SK-N-SH (cell line): ENCODE data around the gene AQP3. TPM values are rescaled to one million over a fixed set of nuclear protein-coding genes. Genes with fewer than 3 reads are reported as not detected.
"Not testable (repeated sequence)": the region's sequence is repeated elsewhere in the genome, so short reads cannot be mapped to it uniquely, and the experiment has no call there.

Source experiments
- CTCF ChIA-PET: fragments of 300-600, 350-600 bp; formaldehyde crosslinking; extraction: SDS; loops from one replicate; lab custom pipeline; 2021; lab: Yijun Ruan, JAX
- POLR2A ChIA-PET: fragments of 350-600 bp; sonication (Branson Sonifier 250); formaldehyde crosslinking; extraction: SDS; loops from one replicate; lab custom pipeline; 2020; ENCODE audit warnings: antibody characterized with exemption, inconsistent platforms; lab: Yijun Ruan, JAX
- DNase-seq: peaks from one replicate; pipeline ENCODE4 v3.0.0; 2012
- H2AFZ ChIP-seq: fragments of 200-600 bp; sonication (generic); 2 replicates; pipeline ENCODE4 v1.8.1; 2016; ENCODE audit warnings: antibody characterized with exemption, mild to moderate bottlenecking, low read depth
- H3F3A ChIP-seq: fragments of 200-600 bp; sonication (generic); replicated peaks from 2 replicates; pipeline ENCODE3; 2016; ENCODE audit warnings: antibody characterized with exemption, mild to moderate bottlenecking; ENCODE audit not compliant: insufficient read depth
- H3K27ac ChIP-seq, 2 experiments: fragments of 200-500 bp in 1 of 2; fragments of 200-600 bp in 1 of 2; sonication (Bioruptor generic) in 1 of 2; sonication (generic), shearing (Covaris generic) in 1 of 2; 2 replicates each; pipeline versions ENCODE4 v1.5.1 to v1.6.1; 2014 to 2016; ENCODE audit warnings: low read depth in 2 of 2, inconsistent platforms in 1 of 2, low read length in 1 of 2, mild to moderate bottlenecking in 1 of 2, mixed read lengths in 1 of 2
- H3K27me3 ChIP-seq: fragments of 200-600 bp; sonication (generic), shearing (Covaris generic); 2 replicates; pipeline ENCODE4 v1.6.1; 2016; ENCODE audit warnings: mixed run types; ENCODE audit not compliant: insufficient read depth
- H3K36me3 ChIP-seq, 2 experiments: fragments of 200-500 bp in 1 of 2; fragments of 200-600 bp in 1 of 2; sonication (Bioruptor generic) in 1 of 2; sonication (generic) in 1 of 2; replicated peaks in 1 of 2; 2 replicates each; pipeline versions ENCODE3 to v1.5.1; 2014 to 2016; ENCODE audit warnings: low read length in 1 of 2, mild to moderate bottlenecking in 1 of 2; ENCODE audit not compliant: insufficient read depth in 2 of 2, control insufficient read depth in 1 of 2
- H3K4me1 ChIP-seq, 2 experiments: fragments of 200-500 bp in 1 of 2; fragments of 200-600 bp in 1 of 2; sonication (Bioruptor generic) in 1 of 2; sonication (generic), shearing (Covaris generic) in 1 of 2; 2 replicates each; pipeline versions ENCODE4 v1.5.1 to v1.6.1; 2014 to 2016; ENCODE audit warnings: low read depth in 1 of 2, low read length in 1 of 2, mixed run types in 1 of 2; ENCODE audit not compliant: insufficient read depth in 2 of 2, control insufficient read depth in 1 of 2
- H3K4me2 ChIP-seq: fragments of 200-600 bp; sonication (generic), shearing (Covaris generic); 2 replicates; pipeline ENCODE4 v1.6.1; 2017; ENCODE audit warnings: mixed run types
- H3K4me3 ChIP-seq, 2 experiments: fragments of 200-500 bp in 1 of 2; fragments of 200-600 bp in 1 of 2; sonication (Bioruptor generic) in 1 of 2; sonication (generic), shearing (Covaris generic) in 1 of 2; 2 replicates each; pipeline versions ENCODE4 v1.5.1 to v1.8.1; 2014 to 2016; ENCODE audit warnings: low read depth in 2 of 2, inconsistent platforms in 1 of 2, low read length in 1 of 2, mild to moderate bottlenecking in 1 of 2, mixed read lengths in 1 of 2, moderate library complexity in 1 of 2
- H3K79me2 ChIP-seq: fragments of 200-600 bp; sonication (generic); 2 replicates; pipeline ENCODE4 v1.8.1; 2017; ENCODE audit warnings: mild to moderate bottlenecking; ENCODE audit not compliant: insufficient read depth
- H3K9ac ChIP-seq: fragments of 200-600 bp; sonication (generic); 2 replicates; pipeline ENCODE4 v1.6.1; 2017; ENCODE audit warnings: mixed run types
- H3K9me2 ChIP-seq: fragments of 200-600 bp; sonication (generic); 2 replicates; pipeline ENCODE4 v1.6.1; 2017; ENCODE audit warnings: mixed run types
- H3K9me3 ChIP-seq: fragments of 200-600 bp; sonication (generic); 2 replicates; pipeline ENCODE4 v1.6.1; 2017; ENCODE audit warnings: mixed run types, mild to moderate bottlenecking, moderate library complexity
- H4K20me1 ChIP-seq: fragments of 200-600 bp; sonication (generic); 2 replicates; pipeline ENCODE4 v1.6.1; 2017; ENCODE audit warnings: mild to moderate bottlenecking, mixed run types; ENCODE audit not compliant: insufficient read depth
- FOSL2 ChIP-seq: IDR thresholded peaks from 2 replicates; pipeline ENCODE4 v1.4.0; 2012; ENCODE audit warnings: low read depth, mild to moderate bottlenecking, moderate library complexity, borderline replicate concordance
- JUND ChIP-seq: IDR thresholded peaks from 2 replicates; pipeline ENCODE4 v1.4.0; 2012
- MAX ChIP-seq: IDR thresholded peaks from 2 replicates; pipeline ENCODE4 v1.4.0; 2012; ENCODE audit warnings: low read depth
- MEF2A ChIP-seq: IDR thresholded peaks from 2 replicates; pipeline ENCODE4 v1.4.0; 2012; ENCODE audit warnings: low read depth, borderline replicate concordance
- POLR2AphosphoS5 ChIP-seq: IDR thresholded peaks from 2 replicates; pipeline ENCODE4 v1.6.1; 2012; ENCODE audit warnings: low read depth, low read length
- RFX5 ChIP-seq: IDR thresholded peaks from 2 replicates; pipeline ENCODE4 v1.6.1; 2012; ENCODE audit warnings: mild to moderate bottlenecking, improper control_type of control experiment, low read length
- SMC3 ChIP-seq: IDR thresholded peaks from 2 replicates; pipeline ENCODE4 v1.6.1; 2012; ENCODE audit warnings: low read depth, low read length, improper control_type of control experiment
- TCF12 ChIP-seq: IDR thresholded peaks from 2 replicates; pipeline ENCODE4 v1.4.0; 2012
- WGBS: methylation state at CpG from one replicate; pipeline ENCODE4 v1.1.6; 2017; ENCODE audit warnings: low lambda C conversion rate; 5-methylcytosine and 5-hydroxymethylcytosine counted together
- polyA plus RNA-seq, 3 experiments: library from polyadenylated mRNA; depleted of rRNA; stranded (reverse); fragments of >200 nt; gene quantifications; 2 replicates each; pipeline ENCODE4 v1.2.3, GENCODE V29; 2012

The AQP3 gene
- polyA plus RNA-seq, 1 of the 3 experiments (the other 2 are of a cell fraction), result 0.64 TPM

GRCh38 chr9:33458444-33458843 lies 11.1 kb upstream of the AQP3 start:
- Histone ChIP-seq H3K9me3 (no peaks in the 10 kb centered on the region), H3K27ac (no peak overlapping the region), H3K27me3 (no peaks in the 10 kb centered on the region), H3K79me2 (no peaks in the 10 kb centered on the region), H3K9ac (no peak overlapping the region), H3F3A (no peaks in the 10 kb centered on the region), H3K36me3 (peaks cover 4 to 30% of the 10 kb centered on the region in 2 experiments), H3K4me2 (no peak overlapping the region), H2AFZ (no peak overlapping the region), H4K20me1 (no peaks in the 10 kb centered on the region), H3K4me3 (no peak overlapping the region), H3K9me2 (no peaks in the 10 kb centered on the region), H3K4me1 (no peaks in the 10 kb centered on the region; a peak in 2 of 4 replicates)
- ChIA-PET POLR2A (interaction anchor here (1.6 kb wide), 1 partner anchor 8 kb away, joined by 7 read pairs; no protein-coding TSS in a partner anchor), CTCF (interaction anchor here (0.9 to 3.5 kb wide), 4 partner anchors 9 to 84 kb away, joined by 3 to 33 read pairs (median 7); partner anchors contain the start of gene AQP3)
- DNase-seq, result no peak
- no peak for TF ChIP-seq MEF2A
- no peak for TF ChIP-seq TCF12
- peak; percentile 42; the same call in 1 of the 2 replicates for TF ChIP-seq POLR2AphosphoS5
- TF ChIP-seq FOSL2, result peak; percentile 44; the same call in 1 of the 2 replicates
- no peak for TF ChIP-seq MAX
- no peak for TF ChIP-seq RFX5
- 30% methylated on average over 4 of the region's 4 CpGs for WGBS

- Histone ChIP-seq H3K36me3 (peaks cover 0 to 5% of the 10 kb centered on the region in 2 experiments), H3K9ac (no peak overlapping the region), H3K4me1 (peaks cover 0 to 5% of the 10 kb centered on the region in 2 experiments; a peak in 2 of 4 replicates), H3K27ac (no peak overlapping the region), H3F3A (no peaks in the 10 kb centered on the region), H3K9me2 (no peaks in the 10 kb centered on the region), H4K20me1 (no peaks in the 10 kb centered on the region), H3K79me2 (no peaks in the 10 kb centered on the region), H3K4me3 (no peak overlapping the region), H3K9me3 (no peaks in the 10 kb centered on the region), H2AFZ (no peak overlapping the region), H3K4me2 (no peak overlapping the region), H3K27me3 (no peaks in the 10 kb centered on the region)
- POLR2A ChIA-PET, result no interaction called here
- CTCF ChIA-PET, result interaction anchor here (1.1 to 10.1 kb wide), 2 partner anchors 9 to 169 kb away, joined by 3 to 135 read pairs; no protein-coding TSS in a partner anchor
- 93% methylated on average over 7 of the region's 7 CpGs for WGBS
- DNase-seq, result no peak
- TF ChIP-seq SMC3 (no peak), JUND (no peak)
Measured at GRCh38 chr9:33455945-33456344, 8.6 kb upstream of the AQP3 start.

GRCh38 chr9:33455456-33455855 lies 8.1 kb upstream of the AQP3 start:
- CTCF ChIA-PET, result interaction anchor here (1.1 to 10.1 kb wide), 3 partner anchors 9 to 169 kb away, joined by 3 to 135 read pairs (median 20); no protein-coding TSS in a partner anchor
- 97% methylated on average over 8 of the region's 8 CpGs for WGBS

More at GRCh38 chr9:33455456-33455855, 8.1 kb upstream of the AQP3 start:
- H3K9me2 ChIP-seq, H3K9me3 ChIP-seq, H3K27me3 ChIP-seq, H3K27ac ChIP-seq, H3K4me2 ChIP-seq, H3K4me3 ChIP-seq, H3K79me2 ChIP-seq, H3K4me1 ChIP-seq, H2AFZ ChIP-seq, POLR2A ChIA-PET, H3F3A ChIP-seq, H4K20me1 ChIP-seq, H3K9ac ChIP-seq, H3K36me3 ChIP-seq, DNase-seq: not testable (repeated sequence)
